ENCODE data around the gene KCNMB2.

- no peak for TF ChIP-seq CTCF (conservative IDR thresholded peaks at IDR 0.05; ENCODE audit: low read depth, low read length)
- no peak for TF ChIP-seq EZH2 (IDR thresholded peaks at IDR 0.05; ENCODE audit: borderline replicate concordance, low read depth, low read length, poor library complexity, severe bottlenecking)
Observed at GRCh38 chr3:178841011-178841410, 304.8 kb downstream of the KCNMB2 start.
